A549 (cell line): ENCODE results near the gene RUFY1. TPM values are rescaled to one million over a fixed set of nuclear protein-coding genes. Genes with fewer than 3 reads are reported as not detected.

Source experiments
- ATAC-seq, 2 experiments: fragments of 200-7000 bp in 1 of 2; fragments of >200 bp in 1 of 2; cut with Nextera tagmentation in 1 of 2; cut with Tn5 transposase in 1 of 2; 3 replicates each; pipeline versions ENCODE4 v1.8.0 to v1.9.1; 2018 to 2020; ENCODE audit warnings: mild to moderate bottlenecking in 1 of 2, moderate library complexity in 1 of 2
- CTCF ChIA-PET: fragments of 300-600 bp; sonication (Branson Sonifier 250); formaldehyde crosslinking; extraction: SDS; loops from one replicate; lab custom pipeline; 2021; ENCODE audit warnings: antibody characterized with exemption, inconsistent platforms; lab: Yijun Ruan, JAX
- POLR2A ChIA-PET: fragments of 350-600 bp; formaldehyde crosslinking; extraction: SDS; loops from one replicate; lab custom pipeline; 2021; ENCODE audit warnings: antibody characterized with exemption, inconsistent platforms; lab: Yijun Ruan, JAX
- DNase-seq, 2 experiments: peaks; one replicate each; pipeline versions ENCODE4 v3.0.0 to v3.0.0-alpha.2; 2011 to 2016; ENCODE audit warnings: low read depth in 1 of 2, low spot score in 1 of 2
- FAIRE-seq: peaks from 2 replicates; lab custom pipeline; 2011; peaks lifted over from hg19 to GRCh38; lab: Jason Lieb, UNC
- H3K27ac ChIP-seq, 2 experiments: fragments of >200 bp; sonication (Bioruptor Twin); formaldehyde crosslinking; 3 replicates each; pipeline ENCODE4 v1.5.1; 2016 to 2017
- H3K4me1 ChIP-seq: fragments of >200 bp; sonication (Bioruptor Twin); formaldehyde crosslinking; 3 replicates; pipeline ENCODE4 v1.6.1; 2016
- H3K4me2 ChIP-seq: fragments of >200 bp; sonication (Bioruptor Twin); formaldehyde crosslinking; 3 replicates; pipeline ENCODE4 v1.6.1; 2016
- H3K4me3 ChIP-seq: fragments of >200 bp; sonication (Bioruptor Twin); formaldehyde crosslinking; 3 replicates; pipeline ENCODE4 v1.5.1; 2016
- H3K9me3 ChIP-seq: fragments of >200 bp; sonication (Bioruptor Twin); formaldehyde crosslinking; 3 replicates; pipeline ENCODE4 v1.6.1; 2016
- ATOH8 ChIP-seq: fragments of 250-450 bp; sonication (Bioruptor Pico); IDR thresholded peaks from 2 replicates; pipeline ENCODE4 v1.5.0; 2020; ENCODE audit warnings: low read depth, mild to moderate bottlenecking, moderate library complexity
- BCL3 ChIP-seq: fragments of >200 bp; sonication (Bioruptor Twin); formaldehyde crosslinking; IDR thresholded peaks from 3 replicates; pipeline ENCODE4 v1.6.1; 2016
- BHLHE40 ChIP-seq: IDR thresholded peaks from 2 replicates; pipeline ENCODE4 v1.6.1; 2012; ENCODE audit warnings: low read depth, low read length, inconsistent platforms
- CBX8 ChIP-seq: fragments of 200-600 bp; sonication (generic); IDR thresholded peaks from 2 replicates; pipeline ENCODE4 v1.6.1; 2016
- CEBPB ChIP-seq, 2 experiments: fragments of >200 bp in 1 of 2; sonication (Bioruptor Twin) in 1 of 2; formaldehyde crosslinking in 1 of 2; IDR thresholded peaks; 2 replicates each; pipeline ENCODE4 v1.6.1; 2012 to 2016
- CTCF ChIP-seq: fragments of >200 bp; sonication (Bioruptor Twin); formaldehyde crosslinking; IDR thresholded peaks from 3 replicates; pipeline ENCODE4 v1.5.1; 2016
- E2F6 ChIP-seq: IDR thresholded peaks from 2 replicates; pipeline ENCODE4 v1.6.1; 2012; ENCODE audit warnings: low read depth, borderline replicate concordance
- FOSB ChIP-seq: fragments of 250-450 bp; sonication (Bioruptor Pico); IDR thresholded peaks from 2 replicates; pipeline ENCODE4 v1.5.0; 2020; ENCODE audit warnings: mild to moderate bottlenecking, moderate library complexity
- HEYL ChIP-seq: fragments of 250-450 bp; sonication (Bioruptor Pico); IDR thresholded peaks from 2 replicates; pipeline ENCODE4 v1.8.0; 2021; ENCODE audit warnings: mild to moderate bottlenecking, moderate library complexity
- HMGXB4 ChIP-seq: fragments of 250-450 bp; sonication (Bioruptor Pico); IDR thresholded peaks from 2 replicates; pipeline ENCODE4 v1.5.0; 2021; ENCODE audit warnings: mild to moderate bottlenecking, moderate library complexity, borderline replicate concordance
- HOXA7 ChIP-seq: fragments of 250-450 bp; sonication (Bioruptor Pico); IDR thresholded peaks from 2 replicates; pipeline ENCODE4 v1.5.0; 2020; ENCODE audit warnings: mild to moderate bottlenecking, moderate library complexity
- HOXB5 ChIP-seq: fragments of 250-450 bp; sonication (Bioruptor Pico); IDR thresholded peaks from 2 replicates; pipeline ENCODE4 v1.5.0; 2020; ENCODE audit warnings: mild to moderate bottlenecking, moderate library complexity
- JUN ChIP-seq, 2 experiments: fragments of >200 bp; sonication (Bioruptor Twin); formaldehyde crosslinking; IDR thresholded peaks; 2 replicates in 1 of 2; 3 replicates in 1 of 2; pipeline ENCODE4 v1.6.1; 2016 to 2017
- MAFK ChIP-seq: fragments of 450-650 bp; IDR thresholded peaks from 2 replicates; pipeline ENCODE4 v1.6.1; 2014; ENCODE audit not compliant: partially characterized antibody
- NFE2L2 ChIP-seq: fragments of 150-350 bp; conservative IDR thresholded peaks from 2 replicates; pipeline ENCODE4 v1.6.1; 2014; ENCODE audit warnings: low read length
- NPAS2 ChIP-seq: fragments of 250-450 bp; sonication (Bioruptor Pico); IDR thresholded peaks from 2 replicates; pipeline ENCODE4 v1.8.0; 2022; ENCODE audit warnings: mild to moderate bottlenecking, moderate library complexity, borderline replicate concordance
- PBX3 ChIP-seq: IDR thresholded peaks from 2 replicates; pipeline ENCODE4 v1.6.1; 2012
- POLR2AphosphoS2 ChIP-seq: conservative IDR thresholded peaks from 2 replicates; pipeline ENCODE4 v1.6.1; 2012; ENCODE audit warnings: low read length, improper control_type of control experiment, inconsistent platforms
- RAD21 ChIP-seq, 2 experiments: fragments of >200 bp in 1 of 2; sonication (Bioruptor Twin) in 1 of 2; formaldehyde crosslinking in 1 of 2; IDR thresholded peaks in 1 of 2; conservative IDR thresholded peaks in 1 of 2; 2 replicates in 1 of 2; 3 replicates in 1 of 2; pipeline ENCODE4 v1.6.1; 2012 to 2018; ENCODE audit warnings: inconsistent platforms in 1 of 2
- RARB ChIP-seq: fragments of 250-450 bp; sonication (Bioruptor Pico); IDR thresholded peaks from 2 replicates; pipeline ENCODE4 v1.8.0; 2021; ENCODE audit warnings: mild to moderate bottlenecking, moderate library complexity
- RCOR1 ChIP-seq: fragments of 150-350 bp; IDR thresholded peaks from 2 replicates; pipeline ENCODE4 v1.6.1; 2014; ENCODE audit warnings: antibody characterized with exemption, low read length, low read depth
- RFX5 ChIP-seq: fragments of 450-650 bp; IDR thresholded peaks from 2 replicates; pipeline ENCODE4 v1.7.1; 2014; ENCODE audit warnings: antibody characterized with exemption, mild to moderate bottlenecking, moderate library complexity
- SMC3 ChIP-seq: fragments of >200 bp; sonication (Bioruptor Twin); formaldehyde crosslinking; IDR thresholded peaks from 3 replicates; pipeline ENCODE4 v1.6.1; 2018; ENCODE audit warnings: inconsistent platforms
- SREBF2 ChIP-seq: fragments of 450-650 bp; IDR thresholded peaks from 2 replicates; pipeline ENCODE4 v1.6.1; 2014; ENCODE audit warnings: mild to moderate bottlenecking, moderate library complexity
- TFCP2L1 ChIP-seq: fragments of 250-450 bp; sonication (Bioruptor Pico); IDR thresholded peaks from 2 replicates; pipeline ENCODE4 v1.5.0; 2021; ENCODE audit warnings: mild to moderate bottlenecking
- TP53 ChIP-seq: fragments of 250-450 bp; sonication (Bioruptor Pico); IDR thresholded peaks from 2 replicates; pipeline ENCODE4 v1.5.0; 2021; ENCODE audit warnings: mild to moderate bottlenecking, moderate library complexity
- ZC3H11A ChIP-seq: fragments of 450-650 bp; IDR thresholded peaks from 2 replicates; pipeline ENCODE4 v1.6.1; 2014; ENCODE audit warnings: antibody characterized with exemption, mild to moderate bottlenecking
- ZFP36 ChIP-seq: fragments of 450-650 bp; IDR thresholded peaks from 2 replicates; pipeline ENCODE4 v1.6.1; 2014; ENCODE audit warnings: borderline replicate concordance; ENCODE audit not compliant: partially characterized antibody
- ZSCAN20 ChIP-seq: fragments of 250-450 bp; sonication (Bioruptor Pico); IDR thresholded peaks from 2 replicates; pipeline ENCODE4 v1.8.0; 2022; ENCODE audit warnings: mild to moderate bottlenecking, moderate library complexity
- WGBS: methylation state at CpG from one replicate; pipeline ENCODE4 v1.1.6; 2017; ENCODE audit errors: missing lambda C conversion rate; 5-methylcytosine and 5-hydroxymethylcytosine counted together
- polyA plus RNA-seq, 4 experiments: library from polyadenylated mRNA; depleted of rRNA in 3 of 4; stranded (reverse); fragments of >200 nt; fragmentation: RNase III in 1 of 4; extraction: RNeasy Plus Mini Kit Qiagen cat#74134 plus additional on column Dnase treatment in 1 of 4; gene quantifications; 2 replicates in 3 of 4; 3 replicates in 1 of 4; pipeline ENCODE4 v1.2.3, GENCODE V29; 2011 to 2017

The RUFY1 gene
- polyA plus RNA-seq, 2 of the 4 experiments (the other 2 are of a cell fraction): 33.7 to 39.5 TPM

- Histone ChIP-seq H3K4me2 (no peak overlapping the region), H3K4me3 (no peak overlapping the region), H3K4me1 (peaks cover 56% of the 10 kb centered on the region), H3K27ac (no peak overlapping the region), H3K9me3 (no peaks in the 10 kb centered on the region)
- FAIRE-seq (no peak), ATAC-seq (0 out of 6 replicates have a peak, but pooled peaks of 1 of the 2 experiments have one; percentile 0), DNase-seq (no peak)
- 89% methylated on average over 21 of the region's 21 CpGs for WGBS
- ChIA-PET CTCF (interaction anchor here (3.7 kb wide), 1 partner anchor 10 kb away, joined by 26 read pairs; the partner anchor contains the start of gene HNRNPH1), POLR2A (interaction anchor here (1.0 to 10.6 kb wide), 2 partner anchors 9 to 54 kb away, joined by 5 to 125 read pairs; partner anchors contain the start of gene HNRNPH1)
- TF ChIP-seq CTCF: no peak
- no peak for TF ChIP-seq BHLHE40
- TF ChIP-seq HOXB5: no peak
- TF ChIP-seq RCOR1: no peak
- TF ChIP-seq ATOH8 (CRISPR knock-in tag): no peak
- no peak for TF ChIP-seq NPAS2 (CRISPR knock-in tag)
- TF ChIP-seq RAD21 (conservative IDR thresholded peaks at IDR 0.05 in 1 of 2, IDR thresholded peaks at IDR 0.05 in 1 of 2): no peak
- TF ChIP-seq BCL3: no peak
- no peak; the same call in 1 of the 2 replicates for TF ChIP-seq PBX3
- TF ChIP-seq SMC3: no peak
- TF ChIP-seq CEBPB (IDR thresholded peaks at IDR 0.05): no peak
- TF ChIP-seq RFX5: no peak
- peak; percentile 85 for TF ChIP-seq TFCP2L1 (CRISPR knock-in tag)
- TF ChIP-seq HEYL (CRISPR knock-in tag): no peak
- no peak for TF ChIP-seq POLR2AphosphoS2
- TF ChIP-seq E2F6: no peak
- peak in 1 of 2 experiments; percentile 43; a peak in 1 of 5 replicates for TF ChIP-seq JUN (IDR thresholded peaks at IDR 0.05)
- no peak for TF ChIP-seq MAFK
- TF ChIP-seq FOSB (CRISPR knock-in tag): peak; percentile 60
- no peak for TF ChIP-seq SREBF2
- TF ChIP-seq ZSCAN20: no peak
- no peak for TF ChIP-seq HMGXB4
- TF ChIP-seq ZC3H11A: no peak
- no peak for TF ChIP-seq CBX8
- TF ChIP-seq TP53 (CRISPR knock-in tag): no peak
- TF ChIP-seq HOXA7 (CRISPR knock-in tag): peak; percentile 72
- TF ChIP-seq ZFP36: no peak
- 0 out of 2 replicates have a peak, but pooled peaks have one; percentile 58 for TF ChIP-seq RARB (CRISPR knock-in tag)
- no peak for TF ChIP-seq NFE2L2
Measured at GRCh38 chr5:179612577-179613459, 62.5 kb downstream of the RUFY1 start.
